Measurements from ENCODE around the gene CFDP1.

- TF ChIP-seq GATA2 (IDR thresholded peaks at IDR 0.05; ENCODE audit: low read depth, low read length) (no peak), GATA3 (IDR thresholded peaks at IDR 0.05; ENCODE audit: low read depth, low read length) (no peak)
These were observed 178.9 kb downstream of the CFDP1 start for GRCh38 chr16:75254359-75254837.
